HG03469 (cell line): Measurements from ENCODE around the gene DYNLT3.
A peak's percentile ranks its signal among the peaks of the same experiment; 100 is the strongest.

Source experiments
- ATAC-seq: cut with Tn5 transposase; IDR thresholded peaks from one replicate; pipeline ENCODE4 v1.9.1; 2021; ENCODE audit warnings: mild to moderate bottlenecking, moderate library complexity, moderate number of reproducible peaks; ENCODE audit not compliant: unreplicated experiment

The DYNLT3 gene, protein sequence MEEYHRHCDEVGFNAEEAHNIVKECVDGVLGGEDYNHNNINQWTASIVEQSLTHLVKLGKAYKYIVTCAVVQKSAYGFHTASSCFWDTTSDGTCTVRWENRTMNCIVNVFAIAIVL

DNA sequence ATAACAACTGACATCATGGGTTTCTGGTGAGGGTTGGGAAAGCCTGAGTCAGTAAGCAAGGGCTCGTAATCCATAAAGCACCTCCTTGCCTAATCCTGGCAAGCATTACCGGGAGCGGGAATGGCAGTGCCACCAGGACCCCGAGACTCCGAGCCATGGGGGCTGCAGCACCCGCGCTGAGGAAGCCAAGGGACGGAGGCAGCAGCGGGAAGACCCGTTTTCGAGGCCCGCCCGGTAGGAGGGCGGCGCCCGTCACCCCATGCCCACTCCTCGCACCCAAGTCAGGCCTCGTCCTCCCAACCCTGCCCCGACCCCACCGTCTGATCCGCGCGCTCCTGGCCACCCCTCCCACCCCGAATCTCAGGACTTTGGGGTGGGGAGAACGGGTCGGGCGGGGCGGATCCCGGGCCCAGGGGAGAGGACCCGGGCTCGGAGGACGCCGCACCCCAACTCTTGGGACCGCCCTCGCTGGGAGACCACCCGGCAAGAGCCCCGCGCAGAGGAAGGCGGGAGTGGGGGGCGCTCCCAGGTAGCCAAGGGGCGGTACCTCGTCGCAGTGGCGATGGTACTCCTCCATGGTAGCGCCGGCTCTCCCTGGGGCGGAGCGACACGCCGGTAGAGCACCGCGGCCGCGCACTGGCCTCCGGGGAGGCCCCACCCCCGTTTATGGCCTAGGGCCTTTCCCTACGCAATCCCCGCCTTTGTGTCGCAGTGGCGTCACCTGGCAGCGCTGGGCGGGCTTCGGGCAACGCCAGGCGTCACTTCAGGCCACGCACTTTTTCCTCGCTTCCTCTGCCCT is at the start of gene DYNLT3:
TSS of gene DYNLT3 (minus strand) at position 638 of the 799 bp plus-strand sequence. CDS start at position 577, 61 bp downstream.
- peak; percentile 99 for ATAC-seq

DNA sequence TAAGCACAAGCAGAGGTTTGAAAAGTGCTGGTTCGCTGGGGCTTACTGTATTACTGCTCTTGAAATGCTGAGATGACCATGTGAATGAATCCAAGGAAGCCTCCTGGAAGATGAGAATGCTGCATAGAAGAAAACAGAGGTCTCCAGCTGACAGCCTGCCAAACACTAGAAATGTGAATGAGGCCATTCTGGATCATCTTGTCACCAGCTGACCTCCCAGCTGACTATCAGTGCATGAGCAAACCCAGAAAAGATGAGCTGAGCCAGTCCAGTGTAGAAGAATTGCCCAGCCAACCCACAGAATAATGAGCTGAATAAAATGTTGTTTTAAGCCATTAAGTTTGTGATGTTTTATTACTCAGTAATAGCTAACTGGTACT is 49.1 kb upstream of the DYNLT3 start:
- no peak for ATAC-seq

DNA sequence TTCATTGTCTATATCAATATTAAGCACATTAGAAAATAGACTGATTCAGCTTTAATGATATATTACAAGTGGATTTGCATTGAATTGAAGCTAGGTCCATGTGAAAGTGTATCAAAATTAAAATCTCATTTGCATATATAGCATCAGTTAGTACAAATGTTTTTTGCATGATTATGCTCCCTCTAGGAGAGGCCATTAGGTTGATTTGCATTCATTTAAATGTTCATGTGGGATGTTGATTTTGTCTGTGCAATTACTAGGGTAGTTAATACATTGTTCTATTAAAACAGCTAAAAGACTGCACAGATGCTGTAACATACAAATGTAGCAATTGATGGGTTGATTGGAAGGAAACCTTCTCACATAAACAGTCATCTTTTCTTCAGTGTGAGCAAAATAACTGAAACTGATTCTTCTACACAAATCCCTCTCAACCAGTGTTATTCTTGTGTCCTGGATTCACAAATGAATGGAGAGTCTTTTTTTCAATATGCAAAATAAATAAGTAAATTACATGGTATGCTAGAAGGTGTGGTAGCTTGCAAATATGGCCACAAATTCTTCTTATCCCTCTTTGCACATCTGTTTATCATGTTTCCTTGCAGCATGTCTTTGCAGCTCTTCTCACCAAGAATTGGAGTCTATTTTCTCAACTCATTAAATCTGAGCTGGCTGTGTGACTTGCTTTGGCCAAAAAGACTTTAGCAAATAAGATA is 48.6 kb upstream of the DYNLT3 start:
- no peak for ATAC-seq

DNA sequence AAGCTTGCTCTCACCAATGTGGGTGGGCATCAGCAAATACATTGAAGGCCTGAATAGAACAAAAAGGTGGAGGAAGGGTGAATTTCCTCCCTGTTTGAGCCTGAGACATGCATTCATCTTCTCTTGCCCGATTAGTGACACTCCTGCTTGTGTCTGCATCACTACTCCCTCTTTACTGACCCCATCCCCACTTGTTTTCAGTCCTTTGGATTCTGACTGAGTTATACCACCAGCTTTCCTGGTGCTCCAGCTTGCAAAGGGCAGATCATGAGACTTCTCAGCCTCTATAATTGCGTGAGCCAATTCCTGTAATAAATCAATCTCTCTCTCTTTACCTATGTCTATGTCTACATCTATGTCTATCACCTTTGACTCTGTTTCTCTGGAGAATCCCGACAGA is 47.4 kb upstream of the DYNLT3 start:
- no peak for ATAC-seq

DNA sequence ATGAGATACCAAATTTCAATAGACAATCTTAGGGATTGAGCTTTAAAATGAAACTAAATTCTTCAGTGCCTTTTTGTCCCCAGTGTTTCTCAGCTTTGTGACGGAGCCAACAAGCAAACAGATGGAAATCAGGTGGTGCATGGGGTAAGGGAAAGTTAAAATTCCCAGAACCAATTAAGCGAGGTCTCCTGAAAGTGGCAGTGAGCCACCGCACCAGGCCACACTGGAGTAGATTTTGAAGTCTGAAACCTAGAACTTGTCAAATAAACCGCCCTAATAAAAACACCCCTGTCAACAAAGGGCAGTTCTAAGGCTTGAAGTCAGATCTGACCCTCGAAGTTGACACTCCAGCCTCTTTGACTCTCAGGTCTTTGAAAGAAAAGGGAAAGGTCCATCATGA is 40.6 kb upstream of the DYNLT3 start:
- ATAC-seq = no peak

DNA sequence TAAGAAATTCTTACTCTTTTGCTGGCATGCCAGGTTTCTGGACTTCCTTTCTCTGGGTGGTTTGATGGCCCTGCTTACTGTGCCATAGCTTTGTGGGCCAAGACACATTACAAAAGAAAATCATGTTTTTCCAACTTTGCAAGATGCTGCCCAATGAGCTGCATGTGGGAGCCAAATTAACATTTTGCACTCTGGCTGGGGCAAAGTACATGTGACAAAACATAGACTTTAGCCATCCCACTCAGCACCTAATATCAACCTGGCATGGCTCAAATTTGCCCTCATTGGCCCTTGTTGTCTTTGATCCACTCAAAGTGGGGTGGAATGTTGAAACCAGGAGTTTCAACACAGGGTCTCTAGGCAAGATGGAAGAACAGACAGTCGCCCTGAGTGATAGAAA is 40.0 kb upstream of the DYNLT3 start:
- no peak for ATAC-seq

DNA sequence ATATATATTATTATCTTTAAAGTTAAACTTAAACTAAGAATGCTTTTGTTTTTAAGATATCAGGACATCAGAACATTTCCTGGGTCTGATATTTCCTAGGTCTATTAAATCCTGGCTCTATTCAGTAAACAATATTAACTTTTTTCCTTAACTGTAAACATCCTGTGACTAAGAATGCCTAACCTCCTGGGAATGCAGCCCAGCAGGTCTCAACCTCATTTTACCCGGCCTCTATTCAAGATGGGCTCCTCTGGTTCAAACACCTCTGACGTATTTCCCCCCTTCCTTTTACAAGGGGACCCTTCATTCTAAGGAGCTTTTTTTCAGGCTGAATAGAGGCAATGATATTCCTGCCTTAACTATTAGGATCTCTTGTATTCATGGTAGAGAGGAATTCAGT is 35.8 kb upstream of the DYNLT3 start:
- no peak for ATAC-seq

DNA sequence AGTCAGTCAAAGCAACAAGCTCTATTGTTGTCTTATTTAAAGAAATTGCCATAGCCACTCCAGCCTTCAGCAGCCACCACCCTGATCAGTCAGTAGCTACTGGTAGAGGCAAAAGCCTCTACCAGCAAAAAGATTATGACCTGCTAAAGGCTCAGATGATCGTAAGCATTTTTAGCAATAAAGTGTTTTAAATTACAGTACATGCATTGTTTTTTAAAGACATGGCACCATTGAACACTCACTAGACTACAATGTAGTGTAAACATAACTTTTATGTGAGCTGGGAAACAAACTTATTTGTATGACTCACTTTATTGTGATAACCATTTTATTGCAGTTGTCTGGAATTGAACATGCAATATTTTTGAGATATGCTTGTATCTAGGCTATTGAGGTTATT is 32.3 kb upstream of the DYNLT3 start:
- no peak for ATAC-seq

DNA sequence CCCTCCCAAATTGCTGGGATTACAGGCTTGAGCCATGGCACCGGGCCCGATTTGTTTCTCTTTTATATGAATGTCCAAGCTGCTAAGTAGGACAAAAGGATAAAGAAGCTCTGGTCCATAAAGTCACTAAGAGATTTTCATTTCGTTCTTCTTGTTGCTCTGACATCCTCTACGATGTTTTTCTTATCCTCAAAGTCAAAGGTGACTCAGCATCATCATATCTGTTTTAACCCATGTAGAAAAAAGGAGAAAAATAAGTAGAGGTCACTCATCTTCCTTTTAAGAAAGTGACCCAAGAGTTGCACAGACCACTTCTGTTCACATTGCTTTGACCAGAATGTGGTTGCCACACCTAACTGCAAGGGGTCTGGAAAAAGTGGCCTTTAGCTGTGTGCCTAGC is 29.3 kb upstream of the DYNLT3 start:
- no peak for ATAC-seq

DNA sequence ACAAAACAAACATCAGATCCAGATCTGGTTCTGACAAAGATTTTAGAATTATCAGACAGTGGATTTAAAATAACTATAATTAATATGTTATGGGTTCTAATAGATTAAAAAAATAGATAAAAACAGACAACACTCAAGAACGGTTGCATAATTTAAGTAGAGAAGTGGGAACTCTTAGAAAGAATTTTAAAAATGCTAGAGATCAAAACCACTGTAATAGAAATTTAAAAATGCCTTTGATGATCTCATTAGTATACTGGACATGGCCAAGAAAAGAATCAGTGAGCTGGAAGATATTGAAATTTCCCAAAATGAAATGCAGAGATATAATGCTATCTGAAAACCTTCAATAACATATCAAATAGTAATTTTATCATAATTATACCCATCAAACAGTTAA is 28.3 kb upstream of the DYNLT3 start:
- ATAC-seq = no peak

DNA sequence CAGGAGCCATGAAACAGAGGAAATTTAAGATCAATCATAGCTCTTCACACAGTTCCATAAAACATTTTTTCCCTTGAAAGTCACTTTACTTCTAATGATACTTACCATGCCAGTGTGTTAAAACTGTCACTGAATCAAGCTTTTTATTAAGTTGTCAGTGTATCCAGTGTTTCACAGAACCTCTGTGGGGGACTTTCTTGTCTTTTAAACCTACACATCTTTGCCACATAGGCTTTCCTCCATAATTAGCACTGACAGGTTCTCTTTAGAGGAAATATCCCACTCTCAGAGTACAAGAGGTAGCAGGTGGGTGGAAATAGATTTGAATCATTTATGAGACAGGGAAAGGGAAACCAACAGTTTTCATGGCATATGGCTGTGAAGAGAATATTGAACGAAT is 25.8 kb upstream of the DYNLT3 start:
- ATAC-seq = no peak

DNA sequence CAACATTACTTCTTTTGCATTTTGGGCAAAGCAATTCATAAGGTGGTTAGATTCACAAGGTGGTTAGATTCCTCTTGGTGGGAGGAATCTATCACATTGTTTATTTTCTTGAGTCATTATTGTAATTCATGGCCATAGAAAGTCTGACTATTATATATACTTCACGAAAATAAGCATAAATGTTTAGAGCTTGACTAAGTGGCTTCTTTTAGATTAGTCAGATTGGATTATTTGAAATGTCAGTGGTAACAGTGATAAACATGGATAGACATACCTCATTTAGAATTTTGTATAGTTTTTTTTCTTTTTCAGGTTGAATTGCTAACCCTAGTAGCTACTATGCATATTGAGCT is 24.9 kb upstream of the DYNLT3 start:
- ATAC-seq = no peak

DNA sequence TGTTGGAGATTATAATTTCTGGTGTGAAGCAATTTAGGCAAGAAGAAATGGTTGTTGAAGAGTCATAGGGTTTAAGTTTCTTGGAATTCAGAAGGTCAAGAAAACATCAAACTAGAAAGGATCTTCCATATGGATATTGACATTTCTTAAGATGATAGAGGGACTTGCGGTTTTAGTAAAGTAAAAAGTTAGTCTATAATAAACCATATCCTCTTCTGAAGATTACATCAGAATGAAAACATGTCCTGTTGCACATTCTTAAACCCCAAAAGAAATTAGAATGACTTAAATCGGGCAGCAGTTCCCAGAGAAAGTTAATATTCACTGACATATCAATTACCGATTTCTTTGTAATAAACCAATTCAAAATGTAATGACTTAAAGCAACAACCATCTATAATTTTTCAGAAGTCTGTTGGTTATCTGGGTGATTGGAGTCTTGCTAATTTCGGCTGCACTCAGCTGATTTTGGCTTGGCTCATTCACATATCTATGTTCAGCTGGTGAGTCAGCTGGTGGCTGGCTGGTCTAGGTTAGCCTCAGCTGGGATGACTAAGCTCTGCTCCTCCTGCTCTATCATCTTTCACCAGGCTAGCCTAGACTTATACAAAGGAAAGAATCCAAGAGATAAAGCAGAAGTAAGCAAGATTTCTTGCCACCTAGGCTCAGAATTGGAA is 24.4 kb upstream of the DYNLT3 start:
- no peak for ATAC-seq

DNA sequence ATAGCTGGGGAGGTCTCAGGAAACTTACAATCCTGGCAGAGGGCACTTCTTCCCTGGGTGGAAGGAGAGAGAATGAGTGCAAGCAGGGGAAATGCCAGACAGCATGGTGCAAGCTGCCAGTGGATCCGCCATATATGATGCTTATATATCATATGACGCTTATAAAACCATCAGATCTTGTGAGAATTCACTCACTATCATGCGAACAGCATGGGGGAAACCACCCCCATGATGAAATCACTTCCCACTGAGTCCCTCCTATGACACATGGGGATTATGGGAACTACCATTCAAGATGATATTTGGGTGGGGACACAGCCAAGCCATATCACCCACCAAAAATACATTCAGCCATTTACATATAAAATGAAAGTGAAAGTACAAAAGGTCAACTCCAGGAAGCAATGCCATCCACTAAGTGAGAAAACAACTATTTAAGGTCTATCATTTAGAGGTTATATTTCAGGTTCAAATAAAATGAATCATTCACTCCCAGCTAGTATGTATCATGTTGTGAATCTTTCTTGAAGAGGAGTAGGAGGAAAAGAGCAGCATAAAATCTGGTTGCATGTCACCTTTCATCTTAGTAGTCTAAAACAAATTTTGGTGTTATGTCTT is 20.3 kb upstream of the DYNLT3 start:
- ATAC-seq = no peak

DNA sequence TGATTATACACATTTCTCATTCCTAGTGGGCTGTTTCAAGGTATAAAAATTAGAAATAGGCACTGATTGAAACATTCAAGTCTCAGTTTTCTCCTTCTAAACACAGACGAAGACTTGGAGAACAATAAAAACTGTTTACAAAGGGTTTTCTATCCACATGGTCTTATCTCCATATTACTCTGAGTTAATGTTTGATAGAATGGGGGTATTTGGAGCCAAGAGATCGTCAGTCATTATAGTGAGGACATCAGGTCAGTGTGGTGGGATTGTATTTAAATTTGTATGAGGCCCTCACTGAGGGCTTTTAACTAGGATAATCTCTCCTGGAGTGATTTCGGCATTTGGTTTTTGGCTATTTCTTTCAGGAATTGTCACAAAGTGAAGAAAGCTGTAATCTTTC is 16.4 kb upstream of the DYNLT3 start:
- no peak for ATAC-seq

DNA sequence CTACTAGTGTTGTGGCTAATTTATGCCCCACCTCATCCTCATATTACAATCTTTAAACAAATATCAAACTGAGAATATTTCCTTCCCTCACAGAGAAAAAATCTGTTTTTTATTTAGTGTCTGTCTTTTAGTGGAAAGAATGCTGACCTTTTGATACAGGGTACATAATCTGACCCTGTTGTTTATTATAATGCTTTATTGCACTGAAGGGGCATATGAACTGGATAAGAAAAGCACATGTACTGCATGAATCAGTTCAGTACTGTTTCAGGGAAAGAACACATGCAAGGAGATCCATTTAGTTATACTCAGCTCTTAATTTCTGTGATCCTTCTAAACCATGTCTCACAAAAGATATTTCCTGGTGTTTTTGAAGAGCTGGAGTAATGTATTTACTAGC is 15.5 kb upstream of the DYNLT3 start:
- no peak for ATAC-seq

DNA sequence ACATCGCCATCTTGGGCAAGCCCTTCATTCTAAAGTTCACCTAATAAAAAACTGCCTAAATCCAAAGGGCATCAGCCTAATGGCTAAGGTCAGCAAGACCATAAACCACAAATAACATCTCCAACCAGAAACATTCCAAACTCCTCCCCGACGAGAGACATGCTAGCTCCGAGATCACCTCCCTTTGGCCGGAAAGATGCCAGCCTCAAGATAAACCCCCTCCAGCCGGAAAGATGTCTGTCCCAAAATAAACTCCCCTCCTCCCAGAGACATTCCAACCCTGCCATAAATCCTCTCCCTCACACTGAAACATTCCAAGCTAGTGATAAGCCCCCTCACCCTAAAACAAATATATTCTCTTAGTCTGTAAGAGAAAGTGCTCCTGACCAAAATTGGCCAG is 13.3 kb upstream of the DYNLT3 start:
- no peak for ATAC-seq

DNA sequence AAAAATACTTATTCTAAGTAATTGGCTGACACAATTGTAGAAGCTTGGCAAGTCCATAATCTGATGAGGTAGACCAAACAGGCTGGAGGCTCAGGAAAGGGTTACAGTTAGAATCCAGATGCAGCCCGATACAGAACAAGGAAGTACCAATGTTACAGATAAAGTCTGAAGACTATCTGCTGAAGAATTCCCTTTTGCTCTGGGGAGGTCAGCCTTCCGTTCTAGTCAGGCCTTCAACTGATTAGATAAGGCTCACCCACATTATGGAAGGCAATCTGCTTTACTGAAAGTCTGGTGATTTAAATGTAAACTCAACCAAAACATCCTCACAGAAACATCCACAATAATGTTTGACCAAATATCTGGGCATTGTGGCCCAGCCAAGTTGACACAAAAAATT is 7.4 kb upstream of the DYNLT3 start:
- ATAC-seq = no peak

DNA sequence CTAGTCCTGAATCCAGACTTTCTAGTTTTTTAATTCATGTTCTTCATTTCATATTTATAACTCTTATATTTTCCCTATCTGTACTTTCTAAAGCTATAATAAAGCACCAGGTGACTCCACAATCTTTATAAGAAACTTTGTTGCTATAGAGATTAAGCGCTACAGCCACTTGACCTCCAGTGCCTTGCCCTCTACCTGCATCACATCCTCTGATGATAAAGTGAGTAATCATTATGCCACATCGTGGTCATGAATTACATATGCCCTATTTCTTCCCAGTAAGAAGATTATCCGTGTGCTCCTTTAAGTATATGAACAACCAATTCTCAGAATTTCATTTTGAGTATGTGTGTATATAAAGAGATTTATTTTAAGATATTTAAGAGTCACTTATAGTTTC is 6.8 kb upstream of the DYNLT3 start:
- no peak for ATAC-seq

DNA sequence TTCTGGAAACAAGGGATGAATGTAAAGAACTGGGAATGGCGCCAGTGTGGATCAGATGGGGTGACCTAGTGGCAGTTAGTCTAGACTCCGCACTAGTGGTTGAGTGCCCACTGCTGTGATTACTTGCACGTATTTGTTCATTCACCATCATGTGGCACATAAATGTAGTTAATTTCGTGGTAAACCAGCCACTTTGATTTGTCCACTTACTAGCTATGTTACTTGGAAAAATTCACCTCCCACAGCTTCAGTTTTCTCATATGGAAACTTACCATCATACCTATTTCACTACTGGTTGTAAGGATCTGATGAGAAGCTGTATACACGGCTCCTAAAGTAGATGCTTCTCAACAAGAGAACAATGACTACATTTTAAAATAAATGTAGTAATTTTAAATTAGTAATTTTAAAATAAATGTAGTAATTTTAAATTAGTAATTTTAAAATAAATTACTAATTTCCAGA is 394 bp upstream of the DYNLT3 start:
- no peak for ATAC-seq

DNA sequence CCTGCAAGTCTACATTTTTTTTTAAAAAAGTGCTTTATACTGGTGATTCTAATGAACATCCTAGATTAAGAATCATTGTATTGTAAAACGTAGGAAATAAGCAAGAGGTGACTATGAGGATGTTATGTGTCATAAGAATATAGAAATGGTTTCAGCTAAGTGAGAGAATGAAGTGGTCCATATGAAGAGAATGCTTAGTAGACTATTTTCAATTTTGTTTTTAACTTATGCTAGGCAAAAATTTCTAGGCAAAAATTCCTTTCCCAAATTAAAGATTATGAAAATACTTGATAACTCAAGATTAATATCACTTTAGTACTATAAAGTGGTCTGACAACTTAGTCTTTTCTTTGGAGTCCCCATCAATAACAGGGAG is 825 bp downstream of the DYNLT3 start:
- ATAC-seq = no peak
